GM12865 (cell line): ENCODE results near the gene LRRC3C.

Experiments
- DNase-seq: peaks from one replicate; pipeline ENCODE4 v3.0.0; 2010; ENCODE audit warnings: low read depth
- H3K4me3 ChIP-seq: 2 replicates; pipeline ENCODE4 v1.5.1; 2011; ENCODE audit warnings: mild to moderate bottlenecking, low read depth, low read length, control low read depth
- TF ChIP-seq, protein P1 (sequence below): IDR thresholded peaks from 2 replicates; pipeline ENCODE4 v1.5.1; 2011; ENCODE audit warnings: low read length, control low read depth, low read depth, inconsistent platforms; ENCODE audit not compliant: insufficient read depth; ENCODE audit errors: missing control alignments

Gene LRRC3C

DNA sequence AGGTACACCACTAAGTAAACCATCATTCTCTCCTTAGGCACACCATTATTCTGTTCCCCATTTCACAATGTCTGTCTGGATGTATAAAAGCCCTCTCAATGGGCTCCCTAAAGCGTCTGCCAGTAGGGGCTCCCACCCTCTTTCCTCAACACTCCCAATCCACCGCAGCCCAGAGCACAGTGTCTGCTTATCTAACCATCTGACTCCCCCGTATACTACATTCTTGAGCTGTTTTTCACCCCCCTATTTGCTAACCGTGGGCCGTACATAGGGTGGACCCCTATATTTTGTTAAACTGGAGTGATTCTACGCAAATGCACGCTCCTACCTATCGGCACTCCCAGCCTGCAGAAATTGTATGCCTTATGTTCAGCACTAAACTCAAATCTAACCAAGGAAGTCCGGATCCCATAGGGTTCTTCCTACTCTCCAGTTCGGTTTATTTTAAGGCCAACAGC is 52.4 kb downstream of the LRRC3C start:
- DNase-seq = peak; percentile 38
- TF ChIP-seq, protein P1, sequence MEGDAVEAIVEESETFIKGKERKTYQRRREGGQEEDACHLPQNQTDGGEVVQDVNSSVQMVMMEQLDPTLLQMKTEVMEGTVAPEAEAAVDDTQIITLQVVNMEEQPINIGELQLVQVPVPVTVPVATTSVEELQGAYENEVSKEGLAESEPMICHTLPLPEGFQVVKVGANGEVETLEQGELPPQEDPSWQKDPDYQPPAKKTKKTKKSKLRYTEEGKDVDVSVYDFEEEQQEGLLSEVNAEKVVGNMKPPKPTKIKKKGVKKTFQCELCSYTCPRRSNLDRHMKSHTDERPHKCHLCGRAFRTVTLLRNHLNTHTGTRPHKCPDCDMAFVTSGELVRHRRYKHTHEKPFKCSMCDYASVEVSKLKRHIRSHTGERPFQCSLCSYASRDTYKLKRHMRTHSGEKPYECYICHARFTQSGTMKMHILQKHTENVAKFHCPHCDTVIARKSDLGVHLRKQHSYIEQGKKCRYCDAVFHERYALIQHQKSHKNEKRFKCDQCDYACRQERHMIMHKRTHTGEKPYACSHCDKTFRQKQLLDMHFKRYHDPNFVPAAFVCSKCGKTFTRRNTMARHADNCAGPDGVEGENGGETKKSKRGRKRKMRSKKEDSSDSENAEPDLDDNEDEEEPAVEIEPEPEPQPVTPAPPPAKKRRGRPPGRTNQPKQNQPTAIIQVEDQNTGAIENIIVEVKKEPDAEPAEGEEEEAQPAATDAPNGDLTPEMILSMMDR = peak; percentile 17
- peak overlapping the region; percentile 48 for H3K4me3 ChIP-seq

- TF ChIP-seq, protein P1 = peak; percentile 81
- peak within 1 kb of the TSS; percentile 84 for H3K4me3 ChIP-seq
- peak; percentile 100 for DNase-seq
Observed at GRCh38 chr17:39980351-39981206, 53.0 kb downstream of the LRRC3C start, which contains the start of gene PSMD3. TSS of gene PSMD3 (plus strand) at chr17:39980807. CDS start at chr17:39980971, 164 bp downstream.

DNA sequence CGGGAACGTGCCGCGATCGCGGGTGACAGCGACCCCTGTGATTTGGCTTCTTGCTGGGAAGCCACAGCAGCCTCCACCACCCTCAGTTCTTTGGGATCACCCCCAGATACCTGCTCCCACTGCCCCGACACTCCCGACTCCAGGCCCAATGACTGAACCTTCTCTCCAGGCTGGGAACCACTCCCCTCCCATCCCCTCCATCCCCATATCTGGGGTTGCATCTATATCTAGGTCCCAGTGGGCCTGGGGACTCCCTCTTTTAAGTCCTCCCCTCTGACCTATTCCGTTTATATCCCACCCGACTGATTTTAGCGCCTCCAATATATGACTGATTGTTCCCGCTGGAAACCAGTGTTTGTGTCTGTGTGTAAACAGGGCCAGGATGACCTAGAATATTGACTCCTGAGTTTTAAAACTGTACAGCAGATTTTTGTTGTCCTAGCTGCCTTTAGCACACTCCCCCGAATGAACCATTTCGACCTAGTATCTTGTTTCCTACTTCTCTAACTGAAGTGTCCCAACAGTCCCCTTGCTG is 53.7 kb downstream of the LRRC3C start:
- peak overlapping the region; percentile 84 for H3K4me3 ChIP-seq
- DNase-seq = no peak
- TF ChIP-seq, protein P1 = no peak

GRCh38 chr17:39981766-39982375 is 54.3 kb downstream of the LRRC3C start:
- TF ChIP-seq, protein P1 = no peak
- DNase-seq = peak; percentile 14
- H3K4me3 ChIP-seq = peak overlapping the region; percentile 84

DNA sequence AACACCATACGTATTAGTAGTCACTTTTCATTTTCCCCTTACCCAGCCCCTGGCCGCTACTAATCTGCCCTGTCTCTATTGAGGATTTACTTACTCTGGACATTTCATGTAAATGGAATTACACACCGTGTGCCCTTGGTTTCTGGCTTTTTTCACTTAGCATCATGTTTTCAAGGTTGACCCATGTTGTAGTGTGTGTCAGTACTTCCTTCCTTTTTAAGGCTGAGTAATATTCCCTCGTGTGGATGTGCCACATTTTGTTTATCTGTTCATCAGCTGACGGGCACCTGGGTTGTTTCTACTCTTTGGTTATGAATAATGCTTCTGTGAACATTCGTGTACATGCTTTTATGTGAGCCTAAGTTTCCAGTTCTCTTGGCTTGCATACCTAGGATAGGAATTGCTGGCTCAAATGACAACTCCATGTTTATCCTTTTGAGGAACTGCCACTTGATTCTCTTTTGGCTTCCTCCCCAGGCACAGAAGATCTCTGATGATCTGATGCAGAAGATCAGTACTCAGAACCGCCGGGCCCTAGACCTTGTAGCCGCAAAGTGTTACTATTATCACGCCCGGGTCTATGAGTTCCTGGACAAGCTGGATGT is 60.8 kb downstream of the LRRC3C start:
- TF ChIP-seq, protein P1 = no peak
- no peak overlapping the region for H3K4me3 ChIP-seq
- DNase-seq = no peak

GRCh38 chr17:39994448-39994847 is 66.9 kb downstream of the LRRC3C start:
- TF ChIP-seq, protein P1 = no peak
- no peak overlapping the region for H3K4me3 ChIP-seq
- no peak for DNase-seq
